ENCODE measurements around the gene AMPD2. TPM values are rescaled to one million over a fixed set of nuclear protein-coding genes. Genes with fewer than 3 reads are reported as not detected.

Gene AMPD2
- total RNA-seq, 2 experiments from 2014 or later, result 114 to 122 TPM

DNA sequence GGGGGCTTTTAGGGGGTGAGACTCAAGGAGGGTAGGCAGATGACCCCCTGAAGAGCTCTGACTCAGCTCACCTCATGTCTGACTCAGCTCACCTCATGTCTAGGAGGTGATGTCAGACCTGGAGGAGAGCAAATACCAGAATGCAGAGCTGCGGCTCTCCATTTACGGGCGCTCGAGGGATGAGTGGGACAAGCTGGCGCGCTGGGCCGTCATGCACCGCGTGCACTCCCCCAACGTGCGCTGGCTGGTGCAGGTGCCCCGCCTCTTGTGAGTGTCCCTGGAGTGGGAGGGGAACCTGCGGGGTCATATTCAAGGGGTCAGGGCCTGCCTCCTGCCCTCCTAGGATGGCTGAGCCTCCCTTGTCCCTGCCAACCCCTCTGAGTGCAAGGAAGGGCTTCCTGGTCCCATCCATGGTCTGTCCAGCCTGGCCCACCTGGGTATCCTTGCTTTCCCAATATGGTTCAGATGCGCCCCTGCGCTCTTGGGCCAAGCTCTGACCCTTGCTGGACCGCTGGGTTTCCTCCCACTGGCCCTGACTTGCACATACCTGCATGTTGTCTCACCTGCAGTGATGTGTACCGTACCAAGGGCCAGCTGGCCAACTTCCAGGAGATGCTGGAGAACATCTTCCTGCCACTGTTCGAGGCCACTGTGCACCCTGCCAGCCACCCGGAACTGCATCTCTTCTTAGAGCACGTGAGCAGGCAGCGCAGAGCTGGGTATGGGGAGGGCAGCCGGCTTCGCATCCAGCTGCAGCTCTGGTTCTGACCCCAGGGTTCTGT is 9.1 kb downstream of the AMPD2 start:
- no peak overlapping the region for H3K4me3 Mint-ChIP-seq
- peaks cover 23% of the 10 kb centered on the region for H3K36me3 Mint-ChIP-seq
- H3K27me3 Mint-ChIP-seq, result no peaks in the 10 kb centered on the region
- no peak overlapping the region for H3K27ac Mint-ChIP-seq
- POLR2A ChIA-PET, result interaction anchor here (0.7 to 1.9 kb wide), 3 partner anchors 9 to 83 kb away, joined by 3 to 9 read pairs (median 7); partner anchors contain the start of genes AMPD2, GNAI3 and GNAT2
- DNase-seq, result no peak
- no peaks in the 10 kb centered on the region for H3K9me3 Mint-ChIP-seq
- no peak for ATAC-seq (ENCODE audit: low read depth)
- H3K4me1 Mint-ChIP-seq, result peaks cover 19% of the 10 kb centered on the region

DNA sequence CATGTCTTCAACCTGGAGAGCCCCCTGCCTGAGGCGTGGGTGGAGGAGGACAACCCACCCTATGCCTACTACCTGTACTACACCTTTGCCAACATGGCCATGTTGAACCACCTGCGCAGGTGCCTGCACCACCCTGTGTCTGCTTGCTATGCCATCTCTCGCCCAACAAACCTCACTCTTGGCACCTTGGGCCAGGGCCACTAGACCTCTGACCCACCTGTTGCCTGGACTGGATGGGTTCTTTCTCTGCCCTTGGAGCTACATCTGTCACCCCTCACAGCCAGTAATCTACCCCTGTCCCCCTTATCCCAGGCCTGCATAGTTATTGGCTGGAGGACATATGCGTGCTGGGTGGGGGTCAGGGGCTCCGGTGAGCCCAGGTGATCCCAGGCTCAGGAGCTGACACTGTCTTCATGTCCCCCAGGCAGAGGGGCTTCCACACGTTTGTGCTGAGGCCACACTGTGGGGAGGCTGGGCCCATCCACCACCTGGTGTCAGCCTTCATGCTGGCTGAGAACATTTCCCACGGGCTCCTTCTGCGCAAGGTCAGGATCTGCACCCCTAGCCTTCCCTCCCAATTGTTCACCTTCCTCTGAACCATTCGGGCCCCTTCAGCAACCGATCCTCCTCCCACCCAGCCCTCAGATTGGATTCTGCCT is 9.9 kb downstream of the AMPD2 start:
- Mint-ChIP-seq H3K4me3 (no peak overlapping the region), H3K27ac (no peak overlapping the region), H3K4me1 (peaks cover 18% of the 10 kb centered on the region), H3K36me3 (peaks cover 23% of the 10 kb centered on the region), H3K27me3 (no peaks in the 10 kb centered on the region), H3K9me3 (no peaks in the 10 kb centered on the region)
- POLR2A ChIA-PET, result interaction anchor here (1.8 to 1.9 kb wide), 3 partner anchors 9 to 83 kb away, joined by 7 to 15 read pairs (median 9); partner anchors contain the start of genes AMPD2, GNAI3 and GNAT2
- DNase-seq (no peak), ATAC-seq (ENCODE audit: low read depth) (no peak)

- no peak for DNase-seq
- no peak overlapping the region for H3K27ac Mint-ChIP-seq
- H3K36me3 Mint-ChIP-seq, result peaks cover 22% of the 10 kb centered on the region
- no peak overlapping the region for H3K4me3 Mint-ChIP-seq
- ATAC-seq (ENCODE audit: low read depth), result no peak
- H3K27me3 Mint-ChIP-seq, result no peaks in the 10 kb centered on the region
- POLR2A ChIA-PET, result interaction anchor here (1.8 to 1.9 kb wide), 3 partner anchors 10 to 84 kb away, joined by 7 to 15 read pairs (median 9); partner anchors contain the start of genes AMPD2, GNAI3 and GNAT2
- H3K4me1 Mint-ChIP-seq, result peaks cover 19% of the 10 kb centered on the region
- no peaks in the 10 kb centered on the region for H3K9me3 Mint-ChIP-seq
Observed at GRCh38 chr1:109630081-109630897, 10.7 kb downstream of the AMPD2 start.

DNA sequence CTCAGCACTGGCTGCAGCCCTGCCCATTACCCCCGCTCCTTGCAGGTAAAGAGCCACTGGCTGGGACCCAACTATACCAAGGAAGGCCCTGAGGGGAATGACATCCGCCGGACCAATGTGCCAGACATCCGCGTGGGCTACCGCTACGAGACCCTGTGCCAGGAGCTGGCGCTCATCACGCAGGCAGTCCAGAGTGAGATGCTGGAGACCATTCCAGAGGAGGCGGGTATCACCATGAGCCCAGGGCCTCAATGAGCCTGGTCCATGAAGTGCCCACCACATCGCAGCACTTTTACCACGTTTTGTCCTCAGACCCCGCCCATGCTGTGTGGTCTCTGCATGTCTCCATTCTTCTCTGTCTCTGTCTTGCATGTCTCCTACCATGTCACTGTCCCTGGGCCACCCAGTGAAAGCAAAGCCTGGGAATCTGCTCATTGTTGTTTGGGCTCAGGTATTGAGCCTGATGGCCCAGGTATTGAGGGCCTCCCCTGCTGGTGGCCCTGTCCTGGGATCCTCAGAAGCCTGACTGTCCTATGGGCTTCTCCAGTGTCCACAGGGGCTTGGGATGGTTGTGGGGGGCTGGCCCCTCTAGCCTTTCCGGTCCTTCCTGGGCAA is 11.4 kb downstream of the AMPD2 start:
- Mint-ChIP-seq H3K27ac (peak overlapping the region; percentile 54), H3K4me3 (no peak overlapping the region), H3K36me3 (peaks cover 20% of the 10 kb centered on the region), H3K27me3 (no peaks in the 10 kb centered on the region), H3K4me1 (peaks cover 14% of the 10 kb centered on the region), H3K9me3 (no peaks in the 10 kb centered on the region)
- POLR2A ChIA-PET, result interaction anchor here (1.9 to 2.2 kb wide), 3 partner anchors 82 to 85 kb away, joined by 9 to 15 read pairs (median 9); partner anchors contain the start of gene GNAI3
- DNase-seq (no peak), ATAC-seq (ENCODE audit: low read depth) (no peak)

DNA sequence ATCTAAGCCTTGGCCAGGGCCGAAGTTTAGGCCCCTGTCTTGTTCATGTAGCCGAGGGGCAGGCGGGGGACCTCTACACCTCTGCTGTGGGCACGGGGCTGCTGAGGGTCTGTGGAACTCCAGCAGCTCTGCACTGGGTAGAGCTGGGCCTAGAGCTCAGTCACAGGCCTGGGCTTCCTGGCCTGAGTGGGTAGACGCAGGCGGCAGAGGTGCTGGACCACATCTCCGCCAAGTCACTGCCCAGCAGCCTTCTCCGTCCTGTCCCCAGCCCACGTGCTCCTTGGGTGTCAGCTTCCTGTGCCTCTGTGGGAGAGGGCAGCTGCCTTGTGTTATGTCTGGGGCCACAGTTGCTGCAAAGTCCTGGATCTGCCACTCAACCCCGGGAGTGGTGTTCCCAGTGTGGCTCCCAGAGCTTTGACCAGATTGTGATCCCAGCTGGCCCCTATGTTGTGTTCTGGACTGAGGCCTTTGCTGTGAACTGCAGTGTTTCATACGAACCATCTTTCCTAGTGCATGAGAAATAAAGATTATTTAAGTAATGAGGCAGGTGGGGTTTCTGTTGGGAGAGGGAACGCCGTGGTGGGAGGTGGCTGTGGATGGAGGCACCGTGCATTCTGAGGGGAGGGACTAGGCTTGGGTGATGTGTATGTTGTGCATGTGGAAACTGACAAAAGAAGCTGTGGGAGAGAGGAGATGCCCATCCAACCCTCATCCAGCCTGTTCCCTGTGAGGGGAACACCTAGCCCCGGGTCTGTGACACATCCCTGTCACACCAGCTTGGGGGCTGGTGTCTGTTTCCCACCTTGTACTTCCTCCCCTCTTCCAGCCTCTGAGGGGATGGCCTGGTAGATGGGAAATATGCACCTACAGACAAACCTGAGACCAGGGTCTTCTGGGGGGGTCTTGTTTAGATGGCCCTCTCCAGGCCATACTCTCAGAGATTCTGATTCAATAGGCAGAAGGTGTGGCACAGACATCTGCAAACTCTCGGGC is 12.2 kb downstream of the AMPD2 start:
- no peak overlapping the region for H3K27ac Mint-ChIP-seq
- H3K4me3 Mint-ChIP-seq, result no peak overlapping the region
- no peaks in the 10 kb centered on the region for H3K27me3 Mint-ChIP-seq
- POLR2A ChIA-PET, result interaction anchor here (1.0 to 2.2 kb wide), 3 partner anchors 11 to 86 kb away, joined by 3 to 15 read pairs (median 9); partner anchors contain the start of gene GNAI3
- H3K4me1 Mint-ChIP-seq, result peaks cover 13% of the 10 kb centered on the region
- no peak for ATAC-seq (ENCODE audit: low read depth)
- H3K36me3 Mint-ChIP-seq, result peaks cover 17% of the 10 kb centered on the region
- no peak for DNase-seq
- no peaks in the 10 kb centered on the region for H3K9me3 Mint-ChIP-seq

DNA sequence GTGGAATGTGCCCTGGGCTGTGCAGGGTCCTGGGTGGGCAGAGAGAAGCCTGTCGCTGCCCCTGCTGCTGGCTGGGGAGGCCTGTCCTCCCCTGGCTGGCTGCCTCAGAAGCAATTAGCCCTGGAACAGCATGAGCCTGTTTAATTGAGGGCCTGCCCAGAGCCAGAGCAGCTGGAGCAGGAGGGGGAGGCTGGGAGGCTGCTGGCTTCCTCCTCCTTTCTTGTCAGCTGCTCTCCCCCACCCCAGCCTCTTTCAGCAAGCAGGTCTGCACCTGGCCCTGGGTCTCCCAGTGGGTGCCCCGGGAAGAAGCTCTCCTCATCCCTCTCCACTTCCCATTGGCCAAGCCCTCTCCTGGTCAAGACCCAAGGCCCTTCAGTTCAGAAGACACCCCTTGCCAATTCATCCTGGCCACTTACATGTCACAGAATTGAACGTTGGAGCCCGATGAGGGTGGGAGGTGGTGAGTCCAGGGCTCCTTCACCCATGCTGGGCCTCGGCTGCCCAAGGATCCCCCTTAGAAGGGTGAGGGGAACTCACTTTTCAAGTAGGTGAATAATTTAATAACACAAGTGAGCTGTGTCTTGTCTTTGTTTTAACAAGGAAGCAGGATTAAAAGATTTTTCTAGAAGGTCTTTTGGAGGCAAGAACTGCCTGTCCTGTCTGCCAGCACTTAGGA is 13.2 kb downstream of the AMPD2 start:
- H3K4me3 Mint-ChIP-seq, result no peak overlapping the region
- ATAC-seq (ENCODE audit: low read depth) (no peak), DNase-seq (no peak)
- H3K4me1 Mint-ChIP-seq, result peaks cover 11% of the 10 kb centered on the region
- POLR2A ChIA-PET, result interaction anchor here (1.0 to 2.2 kb wide), 3 partner anchors 12 to 84 kb away, joined by 3 to 9 read pairs (median 3); partner anchors contain the start of gene GNAI3
- no peaks in the 10 kb centered on the region for H3K9me3 Mint-ChIP-seq
- no peaks in the 10 kb centered on the region for H3K27me3 Mint-ChIP-seq
- peaks cover 12% of the 10 kb centered on the region for H3K36me3 Mint-ChIP-seq
- peak overlapping the region; percentile 33 for H3K27ac Mint-ChIP-seq

- DNase-seq (no peak), ATAC-seq (ENCODE audit: low read depth) (no peak)
- H3K27me3 Mint-ChIP-seq, result no peaks in the 10 kb centered on the region
- POLR2A ChIA-PET, result interaction anchor here (1.1 kb wide), 1 partner anchor 86 kb away, joined by 4 read pairs; the partner anchor contains the start of gene GNAI3
- H3K4me3 Mint-ChIP-seq, result no peak overlapping the region
- H3K4me1 Mint-ChIP-seq, result peaks cover 11% of the 10 kb centered on the region
- H3K36me3 Mint-ChIP-seq, result peaks cover 10% of the 10 kb centered on the region
- H3K9me3 Mint-ChIP-seq, result no peaks in the 10 kb centered on the region
- no peak overlapping the region for H3K27ac Mint-ChIP-seq
Observed at GRCh38 chr1:109634292-109634691, 14.7 kb downstream of the AMPD2 start.

- H3K4me1 Mint-ChIP-seq, result peaks cover 13% of the 10 kb centered on the region
- H3K9me3 Mint-ChIP-seq, result no peaks in the 10 kb centered on the region
- DNase-seq (peak; percentile 27), ATAC-seq (ENCODE audit: low read depth) (peak; percentile 53)
- peak overlapping the region; percentile 15 for H3K27ac Mint-ChIP-seq
- H3K27me3 Mint-ChIP-seq, result peaks cover 2% of the 10 kb centered on the region
- H3K4me3 Mint-ChIP-seq, result no peak overlapping the region
- H3K36me3 Mint-ChIP-seq, result peaks cover 6% of the 10 kb centered on the region
- POLR2A ChIA-PET, result interaction anchor here (1.0 to 1.1 kb wide), 2 partner anchors 87 kb away, joined by 3 to 4 read pairs; partner anchors contain the start of gene GNAI3
Observed at GRCh38 chr1:109634771-109635750, 15.4 kb downstream of the AMPD2 start.

DNA sequence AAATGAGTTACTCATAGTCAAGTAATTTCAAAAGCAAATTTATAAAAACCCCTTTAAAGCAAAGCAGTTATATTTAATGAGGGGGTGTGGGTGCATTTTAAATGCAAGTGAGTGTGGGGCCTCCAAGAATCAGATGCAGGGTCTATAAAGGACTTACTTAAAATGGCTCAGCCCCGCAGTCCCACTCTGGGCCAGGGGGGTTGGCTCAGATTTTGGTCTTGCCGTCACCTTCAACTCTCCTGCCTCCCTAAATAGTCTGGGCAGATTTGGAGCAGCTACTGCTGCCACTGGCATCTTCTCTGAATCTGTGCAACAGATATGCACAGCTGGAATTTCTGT is 16.2 kb downstream of the AMPD2 start:
- Mint-ChIP-seq H3K36me3 (peaks cover 5% of the 10 kb centered on the region), H3K27ac (no peak overlapping the region), H3K4me1 (peaks cover 14% of the 10 kb centered on the region), H3K9me3 (no peaks in the 10 kb centered on the region), H3K4me3 (no peak overlapping the region), H3K27me3 (peaks cover 3% of the 10 kb centered on the region)
- DNase-seq (no peak), ATAC-seq (ENCODE audit: low read depth) (no peak)
- POLR2A ChIA-PET, result interaction anchor here (1.0 kb wide), 1 partner anchor 87 kb away, joined by 3 read pairs; the partner anchor contains the start of gene GNAI3

DNA sequence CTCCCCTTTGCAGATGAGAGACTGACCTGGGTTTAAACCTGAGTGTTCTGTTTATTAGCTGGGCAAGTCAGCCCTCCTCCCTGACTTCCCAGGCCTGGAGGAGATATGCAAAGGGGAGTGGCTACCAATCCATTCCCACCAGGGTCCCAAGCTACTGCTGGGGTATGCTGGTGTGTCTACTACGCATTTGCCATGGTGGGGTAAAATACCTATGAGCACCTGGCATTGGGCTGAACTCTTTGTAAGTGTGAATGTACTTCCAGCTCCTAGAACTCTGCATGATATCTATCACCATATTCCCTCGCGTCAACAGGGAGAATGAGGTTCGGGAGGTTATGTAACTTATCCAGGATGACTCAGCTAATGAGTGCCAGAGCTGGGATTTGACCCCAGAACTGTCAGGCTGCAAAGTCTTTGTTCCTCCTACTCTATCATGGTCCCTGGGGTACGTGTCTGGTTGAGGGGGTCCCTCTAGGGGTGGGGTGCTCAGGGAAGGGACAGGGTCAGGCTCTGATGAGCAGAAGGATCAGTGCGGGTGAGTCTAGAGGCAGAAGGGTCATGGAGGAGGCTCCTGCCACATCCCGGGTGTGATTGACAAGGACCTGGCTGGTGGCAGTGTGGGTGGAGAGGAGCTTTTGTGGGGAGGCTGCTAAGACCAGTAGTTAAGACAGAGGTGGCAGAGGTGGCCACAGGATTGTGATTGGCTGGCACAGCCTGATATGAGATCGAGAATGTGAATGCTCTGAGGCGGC is 16.7 kb downstream of the AMPD2 start:
- DNase-seq (peak; percentile 24), ATAC-seq (ENCODE audit: low read depth) (no peak)
- H3K27me3 Mint-ChIP-seq, result peaks cover 3% of the 10 kb centered on the region
- H3K9me3 Mint-ChIP-seq, result no peaks in the 10 kb centered on the region
- H3K4me3 Mint-ChIP-seq, result no peak overlapping the region
- H3K27ac Mint-ChIP-seq, result no peak overlapping the region
- peaks cover 14% of the 10 kb centered on the region for H3K4me1 Mint-ChIP-seq
- POLR2A ChIA-PET, result interaction anchor here (1.0 to 1.7 kb wide), 2 partner anchors 87 to 88 kb away, joined by 3 to 5 read pairs; partner anchors contain the start of gene GNAI3
- H3K36me3 Mint-ChIP-seq, result peaks cover 3% of the 10 kb centered on the region

Measured in activated naive CD8-positive, alpha-beta T cell treated with anti-CD3 and anti-CD28 coated beads, Interleukin-2, amount 10 ng/mL, durations not matched to agents 7 days and 5 days (primary cell).